Measurements from ENCODE around the gene LAMA1.

LAMA1 gene

DNA sequence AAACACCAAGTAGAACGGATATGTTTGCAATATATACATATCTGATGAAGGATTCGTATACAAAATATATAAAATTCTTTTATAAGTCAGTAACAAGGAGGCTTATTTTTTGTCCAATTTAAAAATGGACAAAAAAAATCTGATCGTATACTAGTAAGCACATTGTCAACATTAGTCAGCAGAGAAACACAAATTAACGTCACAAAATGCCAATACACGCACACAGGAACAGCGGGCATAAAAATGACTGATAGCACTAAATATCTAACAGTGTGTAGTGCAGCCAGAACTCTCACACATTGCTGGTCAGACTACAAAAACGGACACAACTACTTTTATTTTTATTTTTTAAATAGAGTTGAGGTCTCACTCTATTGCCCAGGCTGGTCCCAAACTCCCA is 69.5 kb downstream of the LAMA1 start:
- no peak for DNase-seq

DNA sequence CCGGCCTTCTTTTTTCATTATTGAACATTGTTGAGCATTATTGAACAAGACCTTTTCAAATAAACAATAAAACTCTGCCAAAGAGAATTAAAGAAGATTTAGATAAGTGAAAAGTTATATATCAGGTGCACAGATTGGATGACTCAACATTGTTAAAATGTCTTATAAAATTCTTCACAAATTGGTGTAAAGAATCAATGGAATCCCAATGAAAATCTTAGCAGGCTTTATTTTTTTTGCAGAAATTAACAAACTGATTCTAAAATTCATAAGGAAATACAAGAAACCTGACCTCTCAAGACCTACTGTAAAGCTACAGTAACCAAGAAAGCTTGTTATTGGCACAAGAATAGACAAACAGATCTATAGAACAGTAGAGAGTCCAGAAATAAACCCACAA is 70.3 kb downstream of the LAMA1 start:
- DNase-seq, result no peak

DNA sequence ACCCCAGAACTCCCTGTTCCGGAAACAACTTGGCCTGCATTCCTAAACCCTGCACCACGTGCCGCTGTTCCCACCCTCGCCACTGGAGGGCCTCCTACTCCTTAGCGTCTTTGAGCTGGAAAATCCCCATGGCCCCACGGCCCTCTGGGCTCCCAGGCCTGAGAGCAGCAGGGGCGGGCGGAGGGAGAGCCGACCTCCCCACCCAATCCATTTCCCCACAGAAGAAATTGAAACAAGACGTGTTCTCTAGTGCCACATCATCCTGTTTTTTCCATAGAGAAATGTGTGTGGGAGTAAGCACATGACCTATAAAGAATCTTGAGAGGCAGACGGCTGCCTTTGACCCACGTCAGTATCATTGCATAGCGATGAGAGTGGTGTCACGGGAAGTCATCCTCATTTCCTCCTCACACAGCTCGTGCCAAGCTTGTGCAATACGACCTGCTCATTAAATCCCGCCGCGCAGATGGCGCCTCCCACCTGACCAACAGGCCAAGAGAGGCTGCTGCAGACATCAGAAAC is 79.2 kb downstream of the LAMA1 start:
- DNase-seq, result peak; percentile 14

DNA sequence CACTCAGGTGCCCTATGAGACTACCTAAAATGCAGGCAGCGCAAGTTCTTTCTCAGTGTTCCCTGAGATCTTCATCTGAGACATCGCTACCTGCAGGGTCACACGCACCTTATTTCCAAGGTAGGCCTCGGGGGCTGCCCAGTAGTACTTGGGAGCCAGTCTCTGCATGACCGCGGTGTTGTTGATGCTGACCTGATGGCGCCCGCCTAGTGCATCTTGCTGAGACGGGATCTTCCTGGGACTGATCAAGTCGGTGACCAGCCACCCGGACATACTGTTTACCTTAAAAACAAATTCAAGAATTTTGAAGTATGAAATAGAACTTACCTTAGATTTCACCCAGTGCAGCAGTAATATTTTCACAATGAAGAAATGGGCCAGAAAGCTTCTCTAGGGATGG is 80.1 kb downstream of the LAMA1 start:
- no peak for DNase-seq

DNA sequence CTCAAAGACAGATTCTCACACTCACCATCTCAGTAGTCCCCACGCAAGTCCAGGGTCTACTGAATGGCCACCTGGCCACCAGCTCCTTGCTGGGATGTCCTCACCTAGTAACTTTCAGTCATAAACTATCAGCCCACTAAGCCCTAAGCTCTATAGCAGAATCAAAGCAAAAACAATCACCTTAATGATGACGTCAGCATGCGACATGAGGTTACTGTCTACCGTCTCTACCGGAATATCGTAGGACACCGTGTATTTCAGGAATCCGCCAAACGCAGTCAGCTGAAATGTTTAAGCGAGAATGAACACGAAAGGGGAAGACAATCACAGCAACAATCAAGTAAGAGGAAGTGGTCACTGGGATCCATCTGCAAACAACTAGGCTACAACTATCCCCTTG is 81.8 kb downstream of the LAMA1 start:
- DNase-seq, result no peak

DNA sequence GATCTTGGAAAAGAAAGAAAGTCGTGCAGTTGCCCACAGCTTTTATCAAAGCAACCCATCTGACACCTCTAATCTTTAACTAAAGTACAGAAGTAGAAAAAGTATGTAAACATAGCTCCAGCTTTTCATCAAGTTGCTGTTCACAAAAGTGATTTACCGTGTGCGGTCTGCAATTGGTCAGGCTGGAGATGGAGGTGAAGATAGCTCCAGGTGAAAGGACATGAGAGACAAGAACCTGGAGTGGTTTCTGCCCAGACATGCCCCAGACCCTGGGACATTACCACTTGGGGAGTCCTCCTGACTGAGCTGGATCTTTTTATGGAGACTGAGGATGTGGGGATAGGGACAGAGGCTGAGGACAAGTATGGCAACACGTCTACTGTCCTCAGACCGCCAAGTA is 82.7 kb downstream of the LAMA1 start:
- no peak for DNase-seq

DNA sequence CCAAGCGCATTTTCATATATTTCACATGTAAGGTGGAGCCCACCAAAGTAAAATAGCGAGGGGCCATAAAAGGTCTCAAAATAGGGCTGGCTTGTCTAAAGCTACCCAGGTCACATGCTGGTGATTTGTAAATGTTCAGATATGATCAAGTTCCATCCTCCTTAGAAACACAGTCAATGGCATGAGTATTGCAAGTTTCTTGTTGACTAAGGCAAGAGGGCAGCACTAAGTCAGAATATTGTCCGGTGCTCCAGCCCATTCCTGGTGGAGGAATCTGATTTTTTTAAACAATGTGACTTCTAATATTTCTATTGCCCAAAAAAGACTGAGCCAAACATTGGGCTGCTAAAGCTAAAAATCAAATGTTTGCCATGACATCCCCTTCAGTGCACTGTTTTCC is 85.1 kb downstream of the LAMA1 start:
- no peak for DNase-seq

DNA sequence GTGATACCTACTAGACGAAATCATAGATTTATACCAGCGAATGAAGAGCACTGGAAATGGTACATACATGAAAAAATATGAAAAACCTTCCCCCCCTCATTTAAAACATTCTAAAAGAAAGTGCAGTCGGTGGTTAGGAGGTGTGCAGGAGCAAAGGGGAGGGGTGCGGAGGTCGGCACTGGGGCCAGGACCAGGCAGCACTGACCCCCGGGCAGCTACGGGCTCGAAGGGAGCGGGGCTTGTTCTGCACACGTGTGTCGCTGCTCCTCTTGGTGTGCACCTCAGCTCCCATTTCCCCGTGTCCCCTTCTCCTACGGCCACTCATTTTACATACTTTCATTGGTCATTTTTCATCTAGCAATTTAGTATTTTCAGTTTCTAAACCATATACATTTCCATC is 89.0 kb downstream of the LAMA1 start:
- DNase-seq, result no peak

DNA sequence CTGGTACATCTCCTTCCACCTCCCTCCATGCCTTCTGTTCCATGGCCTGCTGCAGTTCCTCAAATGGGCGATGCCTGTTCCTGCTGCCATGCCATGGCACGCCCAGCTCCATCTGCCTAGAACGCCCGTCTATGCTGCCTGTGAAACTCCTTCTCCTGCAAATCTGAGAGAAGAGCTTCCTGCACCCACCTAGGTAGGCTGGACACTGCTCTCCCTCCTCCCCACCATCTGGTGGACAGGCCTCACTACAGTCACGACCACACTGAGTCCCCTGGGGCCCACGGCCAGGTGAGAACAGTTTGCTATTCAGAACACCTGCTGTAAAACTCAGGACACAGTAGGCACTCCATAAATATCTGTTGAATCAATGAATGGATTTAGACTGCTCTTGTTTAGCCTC is 92.4 kb downstream of the LAMA1 start:
- DNase-seq, result no peak

DNA sequence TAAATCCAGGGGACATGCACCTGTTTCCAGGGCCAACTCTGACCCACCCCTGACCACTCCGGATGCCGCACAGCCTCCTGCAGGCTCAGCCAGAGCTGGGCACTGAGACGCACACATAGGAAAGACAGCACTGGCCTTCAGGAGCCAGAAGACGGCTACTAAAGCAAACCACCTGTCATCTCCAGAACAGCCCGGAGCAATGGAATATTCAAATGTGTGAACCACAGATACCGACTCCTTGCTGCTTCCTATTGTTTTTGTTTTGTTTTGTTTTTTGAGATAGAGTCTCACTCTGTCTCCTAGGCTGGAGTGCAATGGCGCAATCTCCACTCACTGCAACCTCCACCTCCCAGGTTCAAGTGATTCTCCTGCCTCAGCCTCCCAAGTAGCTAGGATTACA is 94.0 kb downstream of the LAMA1 start:
- DNase-seq, result no peak

DNA sequence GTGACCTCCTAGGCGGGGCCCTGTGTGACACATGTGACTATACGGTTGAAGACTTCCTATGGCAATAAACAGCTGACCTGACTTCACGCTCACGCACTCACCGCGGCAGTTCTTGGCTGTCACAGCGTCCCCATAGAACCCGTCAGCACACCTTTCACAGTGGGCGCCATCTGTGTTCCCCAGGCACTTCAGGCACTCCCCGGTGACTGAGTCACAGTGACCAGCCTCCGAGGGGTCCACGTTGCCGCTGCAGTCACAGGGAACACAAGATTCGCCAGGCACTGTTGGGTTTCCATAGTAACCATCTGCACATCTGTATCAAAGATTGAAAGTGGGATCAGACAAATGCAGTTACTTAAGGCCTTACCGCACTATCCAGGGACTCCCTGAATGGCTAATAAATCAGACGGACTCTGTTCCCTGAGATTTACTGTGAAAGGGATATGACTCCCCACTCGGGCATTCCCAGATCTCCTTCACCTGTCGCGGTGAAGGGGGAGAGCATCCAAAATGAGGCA is 94.5 kb downstream of the LAMA1 start:
- DNase-seq, result peak; percentile 8

DNA sequence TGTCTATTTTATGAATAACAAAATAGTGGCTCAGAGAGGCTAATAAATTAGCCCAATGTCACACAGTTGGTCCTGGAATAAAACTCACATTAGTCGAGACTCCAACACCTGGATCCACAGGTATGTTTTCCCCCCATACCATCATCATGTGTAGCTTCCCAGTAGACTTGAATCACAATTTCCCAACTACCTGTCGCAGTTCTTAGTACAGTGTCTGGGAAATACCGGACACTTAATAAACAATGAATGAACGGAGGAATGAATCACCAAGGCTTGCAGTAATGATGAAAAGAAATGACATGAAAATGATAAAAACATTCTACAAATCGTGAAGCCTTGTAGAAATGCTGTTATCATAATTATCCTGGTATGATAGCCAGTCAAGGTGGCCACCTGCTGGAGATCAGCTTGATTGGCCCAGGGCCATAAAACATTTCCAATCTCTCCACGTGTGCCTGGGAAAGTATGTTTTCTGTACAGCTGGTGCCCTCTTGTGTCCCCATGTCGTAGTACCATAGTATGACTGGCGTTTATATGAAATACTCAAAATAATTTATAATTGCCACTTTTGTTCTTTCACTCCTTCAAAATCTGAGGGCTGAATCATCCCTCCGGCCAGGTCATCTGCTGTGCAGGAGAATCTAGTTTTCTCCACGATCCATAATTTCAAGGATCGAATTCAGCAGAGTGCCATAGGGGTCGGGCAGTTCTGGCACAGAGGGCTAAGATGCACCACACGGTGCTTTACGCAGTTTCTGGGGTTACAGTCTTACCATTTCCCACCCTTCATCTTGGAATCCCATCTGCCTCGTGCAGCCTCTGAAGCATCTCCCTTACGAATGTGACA is 95.4 kb downstream of the LAMA1 start:
- peak; percentile 89 for DNase-seq

DNA sequence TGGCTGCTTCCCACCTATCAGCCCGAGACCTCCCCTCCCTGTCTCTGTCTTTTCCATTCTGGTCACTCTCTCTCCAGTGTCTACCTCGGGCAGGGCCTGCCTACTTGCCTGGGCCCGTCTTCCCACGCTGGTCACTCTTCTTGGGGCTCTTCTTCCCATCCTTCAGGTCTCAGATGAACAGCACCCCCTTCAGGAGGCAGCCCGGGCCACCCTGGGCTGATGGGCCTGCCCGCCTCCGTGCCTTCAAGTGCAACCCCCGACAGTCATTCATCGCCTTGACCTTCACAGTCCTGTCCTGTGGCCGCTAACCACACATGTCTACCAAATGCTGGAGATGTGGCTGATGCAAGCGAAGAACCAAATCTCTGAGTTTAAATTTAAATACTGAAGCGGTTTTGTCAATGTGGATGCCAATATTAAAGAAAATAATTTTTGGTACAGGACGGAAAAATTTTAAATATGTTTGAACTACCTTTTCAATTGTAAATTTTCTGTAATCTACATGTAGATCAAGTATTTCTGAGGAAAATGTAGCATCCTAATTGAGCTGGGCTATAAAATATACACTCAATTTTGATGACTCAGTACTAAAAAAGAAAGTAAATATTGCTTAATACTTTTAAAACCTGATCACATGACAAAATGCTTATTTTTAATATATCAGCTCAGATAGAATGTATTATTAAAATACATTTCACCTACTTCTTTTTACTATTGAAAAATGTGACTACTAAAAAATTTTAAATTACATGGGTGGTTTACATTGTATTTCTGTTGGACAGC is 96.4 kb downstream of the LAMA1 start:
- no peak for DNase-seq

DNA sequence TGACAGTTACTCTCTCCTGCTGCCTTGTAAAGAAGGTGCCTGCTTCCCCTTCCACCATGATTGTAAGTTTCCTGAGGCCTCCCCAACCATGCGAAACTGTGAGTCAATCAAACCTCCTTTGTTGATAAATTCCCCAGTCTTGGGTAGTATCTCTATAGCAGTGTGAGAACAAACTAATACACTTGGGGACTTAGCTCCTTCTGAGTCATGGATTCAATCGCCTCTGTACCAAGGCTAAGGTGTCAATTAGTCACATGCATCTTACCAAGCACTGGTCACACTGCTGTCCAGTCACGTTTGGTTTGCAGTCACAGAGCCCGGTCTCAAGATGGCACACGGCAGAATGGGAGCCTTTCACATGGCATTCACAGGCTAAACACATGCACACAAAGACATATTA is 100.6 kb downstream of the LAMA1 start:
- no peak for DNase-seq

DNA sequence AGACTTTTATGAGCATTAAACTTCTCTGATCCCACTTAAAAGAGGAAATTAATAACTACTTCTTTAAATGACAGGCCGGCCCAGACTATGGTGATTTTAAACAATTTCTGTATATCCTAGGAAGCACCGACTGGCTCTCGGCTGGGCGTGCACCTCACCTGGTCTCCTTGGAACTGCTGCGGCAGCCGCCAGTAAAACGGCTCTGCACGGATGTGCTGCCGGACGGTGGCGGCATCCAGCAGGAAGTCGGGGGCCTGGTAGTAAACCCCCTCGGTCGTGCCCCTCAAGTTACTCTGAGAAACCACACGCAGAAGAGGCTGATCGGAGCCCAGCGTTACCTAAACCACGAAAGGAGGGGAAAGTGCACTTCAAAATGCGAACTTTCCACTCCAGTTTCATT is 106.5 kb downstream of the LAMA1 start:
- no peak for DNase-seq

DNA sequence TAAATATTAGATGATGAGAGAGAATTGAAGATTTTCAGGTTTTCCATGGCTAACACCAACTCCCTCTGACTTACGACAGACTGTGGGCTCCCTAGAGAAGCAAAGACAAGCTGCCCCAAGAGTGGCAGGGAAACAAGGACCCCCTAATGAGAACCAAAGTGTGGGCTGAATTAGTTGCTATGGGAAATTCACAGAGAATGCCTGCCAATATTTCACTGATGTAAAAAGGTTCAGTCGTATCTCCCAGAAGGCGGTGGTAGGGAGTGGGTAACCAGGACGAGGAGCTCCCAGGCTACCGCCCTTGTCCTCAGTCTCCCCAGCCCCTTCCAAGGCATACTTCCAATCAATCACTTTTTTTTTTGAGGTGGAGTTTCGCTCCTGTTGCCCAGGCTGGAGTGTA is 113.6 kb downstream of the LAMA1 start:
- no peak for DNase-seq

DNA sequence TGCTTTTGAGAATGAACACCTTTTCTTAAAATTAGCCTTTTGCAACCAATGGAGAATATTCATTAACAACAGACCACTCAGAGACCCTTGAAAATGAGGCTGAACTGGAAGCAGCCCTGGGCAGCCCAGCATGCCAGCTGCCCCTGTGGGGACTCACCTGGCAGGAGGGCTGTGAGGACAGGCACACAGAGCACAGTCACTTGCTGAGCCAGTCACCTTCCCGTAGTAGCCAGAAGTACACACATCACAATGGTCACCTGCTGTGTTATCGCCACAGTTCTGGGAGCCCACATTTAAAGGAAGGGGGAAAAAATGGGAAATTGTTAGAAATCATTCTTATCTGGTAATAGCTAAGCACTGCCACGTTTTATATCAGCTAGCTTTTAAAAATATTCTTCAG is 115.5 kb downstream of the LAMA1 start:
- DNase-seq, result no peak

DNA sequence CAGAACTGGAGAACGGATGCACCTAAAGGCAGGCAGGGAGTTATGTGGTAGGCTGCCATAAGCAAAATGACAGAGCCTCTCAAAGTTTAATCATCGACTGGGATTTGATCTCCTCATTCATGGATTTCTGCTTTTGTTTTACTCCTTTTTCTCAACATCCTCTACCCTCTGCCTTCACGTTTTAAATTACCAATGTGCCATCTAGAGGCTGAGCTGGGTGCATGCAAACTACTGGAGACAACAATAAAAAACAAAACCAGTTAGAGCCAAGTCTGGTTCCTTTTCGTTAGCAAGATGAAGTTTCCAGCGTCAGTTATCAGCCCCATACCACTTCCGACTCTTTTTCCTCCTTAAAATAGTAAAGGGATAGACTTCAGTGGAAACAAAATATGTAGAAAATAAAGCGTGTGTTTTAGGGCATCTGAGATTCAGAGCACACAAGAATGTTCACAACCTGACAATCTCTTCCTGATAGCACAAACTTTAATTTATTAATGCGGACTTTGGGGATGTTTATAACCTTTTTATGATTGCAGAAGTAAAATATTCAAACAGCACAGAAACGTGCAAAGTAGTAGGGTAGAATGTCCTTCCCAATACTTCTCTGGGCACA is 117.0 kb downstream of the LAMA1 start:
- no peak for DNase-seq

DNA sequence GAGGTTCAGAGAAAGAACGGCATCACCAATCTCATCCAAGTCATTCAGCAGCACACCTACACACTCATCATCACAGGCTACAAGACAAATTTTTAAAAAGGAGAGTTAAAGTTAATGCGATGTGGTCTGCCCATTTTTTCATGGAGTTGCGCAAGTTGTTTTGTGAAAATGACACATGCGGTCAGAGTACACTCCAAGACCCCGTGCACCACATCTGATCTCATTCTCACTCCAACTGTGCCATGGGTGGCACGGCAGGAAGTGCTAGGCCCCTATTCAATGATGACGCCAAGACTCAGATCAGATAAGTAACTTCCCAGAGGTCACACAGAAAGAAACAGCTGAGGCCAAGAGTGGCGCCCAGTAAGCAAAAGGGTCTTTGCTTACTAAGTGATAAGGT is 119.8 kb downstream of the LAMA1 start:
- no peak for DNase-seq

DNA sequence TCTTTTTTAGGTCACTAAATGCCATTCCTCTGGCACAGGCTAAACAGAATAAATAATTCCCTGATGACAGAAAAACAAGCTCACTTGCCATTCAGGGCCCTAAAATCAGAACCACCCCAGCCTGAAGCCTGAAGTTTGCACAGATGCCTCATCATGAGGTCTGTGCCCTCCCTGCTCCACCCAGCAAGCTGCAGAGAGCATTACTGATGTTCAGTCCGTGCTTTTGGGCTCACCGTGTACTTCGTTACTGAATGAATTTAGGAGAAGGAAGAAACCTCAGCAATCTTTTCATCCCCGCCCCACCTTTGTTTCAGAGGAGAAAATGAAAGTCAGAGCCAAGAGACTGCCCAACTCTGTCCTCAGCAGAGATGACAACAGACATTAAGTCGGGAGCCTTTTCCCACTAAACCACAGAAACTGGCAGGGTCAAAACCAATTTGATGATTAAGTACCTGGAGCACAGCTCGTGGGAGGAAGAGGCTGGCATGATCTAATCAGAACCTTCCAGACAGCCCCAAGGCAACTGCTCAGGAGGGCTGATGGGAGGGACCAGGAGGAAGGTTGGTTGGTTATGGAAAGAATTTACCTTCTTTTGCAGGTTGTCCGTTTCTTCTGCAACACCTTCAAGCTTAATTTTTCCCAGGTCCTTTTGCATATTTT is 122.7 kb downstream of the LAMA1 start:
- no peak for DNase-seq

DNA sequence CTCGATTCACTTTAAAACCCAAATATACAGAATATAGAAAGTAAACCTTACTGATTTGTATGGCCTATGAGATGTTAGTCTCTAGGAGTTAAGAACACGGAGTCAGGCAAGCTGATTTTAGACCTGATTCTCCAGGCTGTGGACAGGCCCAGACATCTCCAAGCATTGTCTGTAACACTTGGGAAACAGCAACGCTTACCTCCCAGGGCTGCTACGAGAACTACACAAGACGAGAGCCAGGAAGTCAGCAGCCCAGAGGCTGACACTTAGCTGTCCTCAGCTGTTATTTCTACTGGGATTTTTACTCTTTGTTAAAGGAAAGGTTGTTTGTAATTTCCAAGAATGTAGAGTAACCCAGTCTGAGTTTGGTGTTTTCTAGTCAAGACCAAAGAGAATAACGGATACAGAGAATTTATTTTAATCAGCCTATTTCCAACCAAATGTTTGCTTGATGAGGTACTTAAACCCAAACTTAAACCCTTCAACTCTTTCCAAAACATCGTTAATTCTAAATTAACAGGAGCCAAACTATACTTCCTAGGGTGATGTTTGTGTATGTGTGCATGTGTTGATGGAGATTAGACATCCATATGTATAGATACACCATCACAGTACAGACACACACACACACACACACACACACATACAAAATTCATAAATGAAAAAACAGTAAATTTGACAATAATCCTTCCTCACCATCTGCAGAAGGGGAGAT is 123.4 kb downstream of the LAMA1 start:
- no peak for DNase-seq

DNA sequence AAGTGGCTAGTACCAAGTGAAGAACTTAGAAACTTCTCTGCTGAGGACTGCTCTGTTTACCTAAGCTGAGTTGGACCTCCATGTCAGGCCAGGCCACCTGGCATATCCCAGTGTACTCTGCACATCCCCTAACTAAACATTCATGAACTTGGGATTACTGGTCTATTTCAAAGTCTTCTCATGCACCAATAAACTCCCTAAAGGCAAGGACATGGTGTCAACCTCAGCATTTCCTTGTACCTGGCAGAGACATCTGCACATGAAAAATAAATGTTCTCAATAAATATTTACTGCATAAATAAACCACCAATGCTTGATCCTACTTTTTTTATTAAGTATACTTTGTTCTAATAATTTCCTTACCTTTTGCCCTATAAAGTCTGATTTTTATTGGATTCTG is 124.8 kb downstream of the LAMA1 start:
- no peak for DNase-seq

All from DMS79 treated with DMSO at 0.1 percent for 48 hours (cell line).